Peyer's patch (tissue), 4 donors: ENCODE measurements around the gene PAX8. TPM values are rescaled to one million over a fixed set of nuclear protein-coding genes. Genes with fewer than 3 reads are reported as not detected.

Experiments used
- DNase-seq, 3 donors: peaks; one replicate each; pipeline ENCODE4 v3.0.0-alpha.2; 2017 to 2019
- H3K27ac ChIP-seq, 4 donors: fragments of 200-600 bp; sonication (generic); one replicate each; pipeline ENCODE4 v1.5.1; 2016 to 2019
- H3K27me3 ChIP-seq, 2 donors: fragments of 200-600 bp; sonication (generic); one replicate each; pipeline ENCODE4 v1.5.1; 2019
- H3K36me3 ChIP-seq, 3 donors: fragments of 200-600 bp; sonication (generic); one replicate each; pipeline ENCODE4 v1.5.1; 2016 to 2019
- H3K4me1 ChIP-seq, 4 donors: fragments of 200-600 bp; sonication (generic); one replicate each; pipeline ENCODE4 v1.5.1; 2016 to 2019
- H3K4me3 ChIP-seq, 4 donors: fragments of 200-600 bp; sonication (generic); 1 replicate in 3 of 4; 2 replicates in 1 of 4; pipeline ENCODE4 v1.5.1; 2016 to 2019; ENCODE audit warnings: mild to moderate bottlenecking in 1 of 4
- H3K9me3 ChIP-seq, 4 donors: fragments of 200-600 bp; sonication (generic); one replicate each; pipeline ENCODE4 v1.5.1; 2016 to 2019; ENCODE audit warnings: mild to moderate bottlenecking in 1 of 4
- CTCF ChIP-seq, 6 experiments: fragments of 450-650 bp in 4 of 6; fragments of 200-600 bp in 2 of 6; sonication (generic) in 1 of 6; IDR thresholded peaks; one replicate each; pipeline ENCODE4 v1.5.1; 2017 to 2019; ENCODE audit warnings: antibody characterized with exemption in 6 of 6, mild to moderate bottlenecking in 3 of 6, moderate library complexity in 1 of 6
- POLR2A ChIP-seq, 2 donors: fragments of 450-650 bp; IDR thresholded peaks; one replicate each; pipeline ENCODE4 v1.5.1; 2017; ENCODE audit warnings: antibody characterized with exemption in 2 of 2, mild to moderate bottlenecking in 2 of 2, moderate library complexity in 2 of 2
- total RNA-seq, 4 donors: library from RNA; depleted of rRNA; stranded (reverse); fragments of >200 nt; gene quantifications; one replicate each; pipeline ENCODE4 v1.1.0, GENCODE V29; 2016

Gene PAX8
- total RNA-seq, 4 donors from 2014 or later = 3.3 to 22.1 (median 14.2) TPM

- TF ChIP-seq CTCF (IDR thresholded peaks at IDR 0.05) = no peak
- no peak for TF ChIP-seq POLR2A (IDR thresholded peaks at IDR 0.05)
- H3K36me3 ChIP-seq = no peaks in the 10 kb centered on the region
- H3K9me3 ChIP-seq = no peaks in the 10 kb centered on the region
- no peak overlapping the region for H3K27ac ChIP-seq
- peaks cover 0 to 5% of the 10 kb centered on the region in 2 donors for H3K27me3 ChIP-seq
- H3K4me1 ChIP-seq = no peaks in the 10 kb centered on the region
- H3K4me3 ChIP-seq = no peak overlapping the region
- DNase-seq = no peak
Observed at GRCh38 chr2:113273981-113274380, 4.7 kb downstream of the PAX8 start.

GRCh38 chr2:113273027-113273551 lies 5.6 kb downstream of the PAX8 start:
- DNase-seq = no peak
- Histone ChIP-seq H3K27ac (no peak overlapping the region), H3K36me3 (no peaks in the 10 kb centered on the region), H3K4me3 (no peak overlapping the region), H3K9me3 (no peaks in the 10 kb centered on the region), H3K27me3 (peaks cover 0 to 5% of the 10 kb centered on the region in 2 donors), H3K4me1 (no peaks in the 10 kb centered on the region)
- TF ChIP-seq POLR2A (IDR thresholded peaks at IDR 0.05) = no peak
- peak in 1 of 6 experiments; percentile 11 for TF ChIP-seq CTCF (IDR thresholded peaks at IDR 0.05)

GRCh38 chr2:113272477-113272876 lies 6.2 kb downstream of the PAX8 start:
- Histone ChIP-seq H3K27ac (no peak overlapping the region), H3K36me3 (no peaks in the 10 kb centered on the region), H3K27me3 (peaks cover 0 to 5% of the 10 kb centered on the region in 2 donors), H3K9me3 (no peaks in the 10 kb centered on the region), H3K4me3 (no peak overlapping the region), H3K4me1 (no peaks in the 10 kb centered on the region)
- TF ChIP-seq CTCF (IDR thresholded peaks at IDR 0.05) (no peak), POLR2A (IDR thresholded peaks at IDR 0.05) (no peak)
- DNase-seq = no peak

GRCh38 chr2:113268621-113269360 lies 9.9 kb downstream of the PAX8 start:
- Histone ChIP-seq H3K27me3 (peaks cover 0 to 2% of the 10 kb centered on the region in 2 donors), H3K4me1 (no peaks in the 10 kb centered on the region), H3K9me3 (no peaks in the 10 kb centered on the region), H3K4me3 (no peak overlapping the region), H3K27ac (no peak overlapping the region), H3K36me3 (no peaks in the 10 kb centered on the region)
- TF ChIP-seq CTCF (IDR thresholded peaks at IDR 0.05) = no peak
- no peak for TF ChIP-seq POLR2A (IDR thresholded peaks at IDR 0.05)
- no peak for DNase-seq

GRCh38 chr2:113266431-113266830 lies 12.3 kb downstream of the PAX8 start:
- Histone ChIP-seq H3K27ac (no peak overlapping the region), H3K4me1 (no peaks in the 10 kb centered on the region), H3K4me3 (no peak overlapping the region), H3K9me3 (no peaks in the 10 kb centered on the region), H3K27me3 (no peaks in the 10 kb centered on the region), H3K36me3 (no peaks in the 10 kb centered on the region)
- TF ChIP-seq POLR2A (IDR thresholded peaks at IDR 0.05) (no peak), CTCF (IDR thresholded peaks at IDR 0.05) (no peak)
- DNase-seq = no peak
